ENCODE measurements around the gene TEX54. TPM values are rescaled to one million over a fixed set of nuclear protein-coding genes. Genes with fewer than 3 reads are reported as not detected.
A peak's percentile ranks its signal among the peaks of the same experiment; 100 is the strongest.

TEX54 gene
- total and polyA plus RNA-seq, 2 of the 13 experiments (the other 11 are each of a cell fraction or from before 2014, with no cell fraction given) = not detected

- peak; percentile 55; the same call in 1 of the 2 replicates for TF ChIP-seq ZSCAN20 (CRISPR knock-in tag; IDR thresholded peaks at IDR 0.05; ENCODE audit: borderline replicate concordance)
- no peak for TF ChIP-seq TCF7L2 (IDR thresholded peaks at IDR 0.05; ENCODE audit: low read depth, low read length)
- TF ChIP-seq HES4 (CRISPR knock-in tag; IDR thresholded peaks at IDR 0.05; ENCODE audit: borderline replicate concordance) = no peak; the same call in 1 of the 2 replicates
- TF ChIP-seq AGO1 (IDR thresholded peaks at IDR 0.05; ENCODE audit: low read depth, low read length, poor library complexity, severe bottlenecking) = no peak
- TF ChIP-seq ZBTB26 (CRISPR knock-in tag; IDR thresholded peaks at IDR 0.05; ENCODE audit: borderline replicate concordance) = no peak
- TF ChIP-seq AGO2 (optimal IDR thresholded peaks at IDR 0.05; ENCODE audit: low read depth, low read length) = no peak
- TF ChIP-seq, protein P1, sequence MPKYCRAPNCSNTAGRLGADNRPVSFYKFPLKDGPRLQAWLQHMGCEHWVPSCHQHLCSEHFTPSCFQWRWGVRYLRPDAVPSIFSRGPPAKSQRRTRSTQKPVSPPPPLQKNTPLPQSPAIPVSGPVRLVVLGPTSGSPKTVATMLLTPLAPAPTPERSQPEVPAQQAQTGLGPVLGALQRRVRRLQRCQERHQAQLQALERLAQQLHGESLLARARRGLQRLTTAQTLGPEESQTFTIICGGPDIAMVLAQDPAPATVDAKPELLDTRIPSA (CRISPR knock-in tag; IDR thresholded peaks at IDR 0.05; ENCODE audit: borderline replicate concordance) = no peak
- no peak for TF ChIP-seq EHMT2 (IDR thresholded peaks at IDR 0.05; ENCODE audit: borderline replicate concordance, low read depth, low read length)
- no peak for TF ChIP-seq ZNF572 (CRISPR knock-in tag; IDR thresholded peaks at IDR 0.05)
- no peak for TF ChIP-seq ZNF839 (CRISPR knock-in tag; IDR thresholded peaks at IDR 0.05; ENCODE audit: borderline replicate concordance)
- TF ChIP-seq ZNF224 (CRISPR knock-in tag; IDR thresholded peaks at IDR 0.05) = no peak
- TF ChIP-seq DMTF1 (CRISPR knock-in tag; IDR thresholded peaks at IDR 0.05) = no peak
- TF ChIP-seq ZNF577 (CRISPR knock-in tag; IDR thresholded peaks at IDR 0.05; ENCODE audit: borderline replicate concordance, low read depth) = no peak
- TF ChIP-seq TSC22D2 (CRISPR knock-in tag; IDR thresholded peaks at IDR 0.05; ENCODE audit: borderline replicate concordance) = peak; percentile 89; the same call in 1 of the 2 replicates
- TF ChIP-seq ZMAT3 (CRISPR knock-in tag; conservative IDR thresholded peaks at IDR 0.05) = peak; percentile 29; the same call in 1 of the 2 replicates
- TF ChIP-seq BCL6 (CRISPR knock-in tag; IDR thresholded peaks at IDR 0.05) = peak; percentile 94
- 0 out of 2 replicates have a peak, but pooled peaks have one; percentile 52 for TF ChIP-seq ZNF646 (CRISPR knock-in tag; IDR thresholded peaks at IDR 0.05)
- peak; percentile 92 for TF ChIP-seq PPARG (CRISPR knock-in tag; conservative IDR thresholded peaks at IDR 0.05)
Measured at GRCh38 chr11:62841361-62842170, 8.9 kb upstream of the TEX54 start (continued).
